Measurements from ENCODE around the gene ZNF324. TPM values are rescaled to one million over a fixed set of nuclear protein-coding genes. Genes with fewer than 3 reads are reported as not detected.

ZNF324 gene
- total RNA-seq, 2 experiments from 2014 or later = 17.6 to 19.6 TPM

- ChIA-PET POLR2A (no interaction called here), CTCF (interaction anchor here (0.7 to 5.3 kb wide), 4 partner anchors 17 to 63 kb away, joined by 3 to 42 read pairs (median 18); partner anchors contain the start of genes CHMP2A and TRIM28)
Observed at GRCh38 chr19:58516964-58517833, 50.3 kb downstream of the ZNF324 start.

- POLR2A ChIA-PET = interaction anchor here (0.8 to 2.6 kb wide), 4 partner anchors 19 to 57 kb away, joined by 3 to 12 read pairs (median 10); partner anchors contain the start of genes CHMP2A and TRIM28
- CTCF ChIA-PET = interaction anchor here (0.6 to 5.3 kb wide), 23 partner anchors 10 to 294 kb away, joined by 3 to 42 read pairs (median 6); partner anchors contain the start of genes CHMP2A, TRIM28, ZNF584 and ZNF837
Observed at GRCh38 chr19:58518256-58519086, 51.6 kb downstream of the ZNF324 start.

- CTCF ChIA-PET = interaction anchor here (0.6 to 5.3 kb wide), 22 partner anchors 11 to 294 kb away, joined by 3 to 42 read pairs (median 6); partner anchors contain the start of genes CHMP2A, TRIM28, ZNF584 and ZNF837
- POLR2A ChIA-PET = interaction anchor here (0.8 to 2.6 kb wide), 4 partner anchors 19 to 57 kb away, joined by 3 to 12 read pairs (median 10); partner anchors contain the start of genes CHMP2A and TRIM28
Observed at GRCh38 chr19:58519087-58519354, 52.1 kb downstream of the ZNF324 start.

GRCh38 chr19:58519355-58520256 is 52.7 kb downstream of the ZNF324 start, which contains the start of gene ZBTB45:
TSS of gene ZBTB45 (minus strand) at chr19:58519810. CDS start at chr19:58517673, 2,137 bp downstream.
- CTCF ChIA-PET = interaction anchor here (0.5 to 5.3 kb wide), 32 partner anchors 11 to 299 kb away, joined by 3 to 42 read pairs (median 4); partner anchors contain the start of genes CHMP2A, TRIM28, ZNF584 and ZNF837
- POLR2A ChIA-PET = interaction anchor here (0.5 to 2.6 kb wide), 14 partner anchors 9 to 158 kb away, joined by 3 to 12 read pairs (median 5); partner anchors contain the start of genes CHMP2A, TRIM28 and ZNF584

GRCh38 chr19:58520257-58520599 is 53.3 kb downstream of the ZNF324 start:
- CTCF ChIA-PET = interaction anchor here (0.6 to 5.3 kb wide), 23 partner anchors 8 to 245 kb away, joined by 3 to 42 read pairs (median 7); partner anchors contain the start of genes CHMP2A, TRIM28, ZNF584 and ZNF837

GRCh38 chr19:58521651-58522050 is 54.8 kb downstream of the ZNF324 start:
- ChIA-PET CTCF (interaction anchor here (0.9 to 5.3 kb wide), 2 partner anchors 22 to 24 kb away, joined by 3 to 42 read pairs; partner anchors contain the start of gene TRIM28), POLR2A (interaction anchor here (0.9 kb wide), 1 partner anchor 55 kb away, joined by 3 read pairs; no protein-coding TSS in a partner anchor)

More at GRCh38 chr19:58520257-58520599, 53.3 kb downstream of the ZNF324 start:
- POLR2A ChIA-PET = interaction anchor here (0.5 to 2.6 kb wide), 13 partner anchors 10 to 158 kb away, joined by 3 to 12 read pairs (median 5); partner anchors contain the start of genes CHMP2A, TRIM28 and ZNF584

GRCh38 chr19:58522709-58523108 is 55.8 kb downstream of the ZNF324 start:
- POLR2A ChIA-PET = no interaction called here

More at GRCh38 chr19:58522709-58523108, 55.8 kb downstream of the ZNF324 start:
- CTCF ChIA-PET = no interaction called here

Other genes with a start within 250 kb of the ZNF324 start
- 10 to 100 TPM; 52.1 to 53.6 TPM for gene ZNF544, start 238.2 kb upstream of the ZNF324 start, total RNA-seq
- gene ZNF8, start 188.1 kb upstream of the ZNF324 start, total RNA-seq = 1 to 10 TPM; 4.4 to 4.5 TPM
- gene ERVK3-1, start 161.7 kb upstream of the ZNF324 start, total RNA-seq = 10 to 100 TPM; 96.2 to 96.4 TPM
- gene ZSCAN22, start 140.1 kb upstream of the ZNF324 start, total RNA-seq = 1 to 10 TPM; 4.4 to 5.3 TPM
- 10 to 100 TPM; 16.7 to 18.1 TPM for gene A1BG, start 113.6 kb upstream of the ZNF324 start, total RNA-seq
- 1 to 10 TPM; 1.5 to 1.7 TPM for gene ZNF497, start 104.3 kb upstream of the ZNF324 start, total RNA-seq
- 1 to 10 TPM; 1.7 to 1.9 TPM for gene ZNF837, start 86.0 kb upstream of the ZNF324 start, total RNA-seq
- gene RPS5, start 79.8 kb upstream of the ZNF324 start, total RNA-seq = 1,000 to 10,000 TPM; 1,581 to 1,598 TPM
- under 1 TPM; 0.80 to 0.99 TPM for gene RNF225, start 71.4 kb upstream of the ZNF324 start, total RNA-seq
- 10 to 100 TPM; 20.1 to 20.7 TPM for gene ZNF584, start 58.4 kb upstream of the ZNF324 start, total RNA-seq
- gene ZNF132, start 26.9 kb upstream of the ZNF324 start, total RNA-seq = 1 to 10 TPM; 5.0 to 5.3 TPM
- 10 to 100 TPM; 11.2 to 12.4 TPM for gene ZNF324B, start 15.5 kb upstream of the ZNF324 start, total RNA-seq
- gene ZNF446, start 9.3 kb downstream of the ZNF324 start, total RNA-seq = 1 to 10 TPM; 3.7 to 3.9 TPM
- gene SLC27A5, start 44.9 kb downstream of the ZNF324 start, total RNA-seq = 10 to 100 TPM; 24.3 to 24.5 TPM
- 10 to 100 TPM; 13.8 to 15.2 TPM for gene ZBTB45, start 52.7 kb downstream of the ZNF324 start, total RNA-seq
- 100 to 1,000 TPM; 654 to 714 TPM for gene TRIM28, start 77.0 kb downstream of the ZNF324 start, total RNA-seq
- 10 to 100 TPM; 77.7 to 81.9 TPM for gene CHMP2A, start 88.0 kb downstream of the ZNF324 start, total RNA-seq
- 100 to 1,000 TPM; 192 to 213 TPM for gene UBE2M, start 91.5 kb downstream of the ZNF324 start, total RNA-seq
- 10 to 100 TPM; 14.0 to 14.3 TPM for gene MZF1, start 106.3 kb downstream of the ZNF324 start, total RNA-seq

All from activated CD8-positive, alpha-beta memory T cell treated with anti-CD3 and anti-CD28 coated beads for 36 hours (primary cell).